Measurements from ENCODE around the gene PNMT.

Gene PNMT

DNA sequence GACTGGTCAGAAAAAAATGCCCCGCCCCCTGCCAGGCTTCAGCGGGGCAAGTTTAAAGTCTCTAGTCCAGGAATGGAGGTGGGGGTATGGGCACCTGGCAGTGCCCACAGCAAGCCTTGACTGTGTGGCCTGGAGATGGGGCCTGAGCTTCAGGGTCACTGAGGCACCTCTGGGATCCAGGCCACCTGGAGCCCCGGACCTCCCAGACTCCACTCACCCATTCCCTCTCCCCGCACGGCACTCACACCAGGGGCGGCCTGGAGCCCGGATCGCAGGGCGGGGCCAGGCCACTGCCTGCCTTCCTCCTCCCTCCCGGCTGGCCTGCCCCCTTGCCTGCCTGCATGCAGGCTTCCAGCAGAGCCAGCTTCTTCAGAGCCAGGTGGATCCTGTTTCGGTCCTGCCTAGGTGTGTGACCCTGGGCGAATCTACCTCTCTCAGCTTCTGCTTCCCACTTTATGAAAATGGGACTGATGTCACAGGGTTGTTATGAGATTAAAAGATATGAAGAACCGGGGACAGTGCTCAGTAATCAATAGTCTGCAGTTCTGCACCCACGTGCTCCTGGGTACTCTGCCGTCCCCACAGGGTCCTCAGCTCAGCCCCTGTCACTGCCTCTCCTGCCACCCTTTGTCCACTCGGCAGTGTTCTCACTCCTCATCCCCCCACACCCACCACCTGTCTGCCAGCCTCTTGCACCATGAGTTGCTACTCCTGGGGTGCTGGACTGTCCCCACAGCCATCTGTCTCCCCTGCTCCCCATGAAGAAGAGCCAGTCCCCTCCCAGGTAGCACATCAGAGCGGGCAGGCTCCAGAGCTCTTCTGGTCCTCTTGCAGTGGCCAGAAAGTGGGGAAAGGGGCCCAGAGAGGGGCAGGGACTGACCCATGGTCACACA is 4.3 kb upstream of the PNMT start:
- peaks cover 8% of the 10 kb centered on the region for H3K4me1 ChIP-seq (ENCODE audit: insufficient read depth, low read length)
- H3K9me3 ChIP-seq (ENCODE audit: low read length), result no peaks in the 10 kb centered on the region
- H3K27me3 ChIP-seq (ENCODE audit: insufficient read depth, low read length), result no peaks in the 10 kb centered on the region
- H2AFZ ChIP-seq (ENCODE audit: low read depth, low read length), result no peak overlapping the region
- peaks cover 23% of the 10 kb centered on the region for H3K36me3 ChIP-seq (ENCODE audit: insufficient read depth, low read length)
- H3K4me3 ChIP-seq (ENCODE audit: low read length), result no peak overlapping the region

DNA sequence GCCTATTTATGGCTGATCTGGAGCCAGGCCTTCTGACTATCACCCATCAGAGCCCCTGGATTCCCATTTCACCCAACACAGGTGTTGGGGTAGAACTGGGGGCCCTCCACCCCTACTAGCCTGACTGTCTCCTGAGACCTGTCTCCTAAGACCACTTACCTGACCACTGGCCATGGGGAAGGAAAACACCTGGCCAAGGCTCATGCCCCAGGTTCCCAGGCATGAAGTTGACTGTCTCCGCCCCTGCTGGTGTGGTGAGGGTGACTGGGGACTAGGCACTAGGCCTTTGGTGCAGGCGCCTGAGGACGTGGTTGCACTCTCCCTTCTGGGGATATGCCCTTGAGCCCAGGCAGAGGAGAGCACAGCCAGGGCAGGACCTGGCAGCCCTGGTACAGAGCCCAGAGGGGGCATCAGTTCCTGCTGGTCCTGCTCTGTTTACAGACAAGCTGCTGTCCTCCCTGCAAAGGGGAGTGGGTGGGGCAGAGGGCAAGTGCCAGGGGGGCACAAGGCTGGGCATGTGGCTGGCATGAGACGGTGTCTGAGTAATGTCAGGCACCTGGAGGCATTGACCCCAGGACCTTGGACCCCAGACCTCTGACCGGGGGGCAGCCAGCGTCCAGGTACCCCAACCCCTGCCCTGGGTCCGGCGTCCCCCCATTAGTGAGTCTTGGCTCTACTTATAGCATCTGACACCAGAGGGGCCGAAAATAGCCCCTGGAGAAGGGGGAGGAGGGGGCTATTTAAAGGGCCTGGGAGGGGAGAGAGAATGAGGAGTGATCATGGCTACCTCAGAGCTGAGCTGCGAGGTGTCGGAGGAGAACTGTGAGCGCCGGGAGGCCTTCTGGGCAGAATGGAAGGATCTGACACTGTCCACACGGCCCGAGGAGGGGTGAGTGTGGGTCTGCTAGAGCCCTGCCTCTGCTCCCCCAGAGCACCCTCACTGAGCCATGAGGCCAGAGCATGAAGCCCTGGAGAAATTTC is 3.4 kb upstream of the PNMT start, which contains the start of gene TCAP:
Gene TCAP (plus strand): TSS at position 769 of the 981 bp plus-strand sequence. CDS start 11 bp downstream, at position 780.
- Histone ChIP-seq H2AFZ (ENCODE audit: low read depth, low read length) (no peak within 1 kb of the TSS), H3K4me3 (ENCODE audit: low read length) (no peak within 1 kb of the TSS), H3K9me3 (ENCODE audit: low read length) (no peaks in the 10 kb centered on the region), H3K27me3 (ENCODE audit: insufficient read depth, low read length) (no peaks in the 10 kb centered on the region), H3K36me3 (ENCODE audit: insufficient read depth, low read length) (peaks cover 16% of the 10 kb centered on the region), H3K4me1 (ENCODE audit: insufficient read depth, low read length) (peaks cover 8% of the 10 kb centered on the region)

DNA sequence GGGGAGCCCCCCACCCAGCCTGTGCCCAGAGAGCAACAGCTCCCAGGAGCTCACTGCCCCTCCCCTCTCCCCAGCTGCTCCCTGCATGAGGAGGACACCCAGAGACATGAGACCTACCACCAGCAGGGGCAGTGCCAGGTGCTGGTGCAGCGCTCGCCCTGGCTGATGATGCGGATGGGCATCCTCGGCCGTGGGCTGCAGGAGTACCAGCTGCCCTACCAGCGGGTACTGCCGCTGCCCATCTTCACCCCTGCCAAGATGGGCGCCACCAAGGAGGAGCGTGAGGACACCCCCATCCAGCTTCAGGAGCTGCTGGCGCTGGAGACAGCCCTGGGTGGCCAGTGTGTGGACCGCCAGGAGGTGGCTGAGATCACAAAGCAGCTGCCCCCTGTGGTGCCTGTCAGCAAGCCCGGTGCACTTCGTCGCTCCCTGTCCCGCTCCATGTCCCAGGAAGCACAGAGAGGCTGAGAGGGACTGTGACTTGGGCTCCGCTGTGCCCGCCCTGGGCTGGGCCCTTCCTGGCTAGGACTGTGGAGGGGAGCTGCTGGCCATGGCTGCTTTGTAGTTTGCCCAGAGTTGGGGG is 2.5 kb upstream of the PNMT start:
- H3K4me3 ChIP-seq (ENCODE audit: low read length), result no peak overlapping the region
- H3K4me1 ChIP-seq (ENCODE audit: insufficient read depth, low read length), result peaks cover 8% of the 10 kb centered on the region
- no peak overlapping the region for H2AFZ ChIP-seq (ENCODE audit: low read depth, low read length)
- peaks cover 7% of the 10 kb centered on the region for H3K36me3 ChIP-seq (ENCODE audit: insufficient read depth, low read length)
- no peaks in the 10 kb centered on the region for H3K27me3 ChIP-seq (ENCODE audit: insufficient read depth, low read length)
- no peaks in the 10 kb centered on the region for H3K9me3 ChIP-seq (ENCODE audit: low read length)

DNA sequence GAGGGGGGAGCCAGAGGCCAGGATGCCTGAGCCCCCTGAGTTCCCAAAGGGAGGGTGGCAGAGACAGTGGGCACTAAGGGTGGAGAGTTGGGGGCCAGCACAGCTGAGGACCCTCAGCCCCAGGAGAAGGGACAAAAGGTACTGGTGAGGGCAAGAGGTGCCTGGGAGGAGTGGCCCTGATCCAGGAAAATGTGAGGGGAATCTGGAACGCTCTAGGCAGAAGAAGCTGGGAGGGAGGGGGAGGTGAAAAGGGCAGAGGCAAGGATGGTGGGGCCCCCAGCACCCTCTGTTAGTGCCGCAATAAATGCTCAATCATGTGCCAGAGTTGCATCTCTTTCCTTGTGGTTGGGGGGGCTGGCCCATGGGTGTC is 2.0 kb upstream of the PNMT start:
- H3K9me3 ChIP-seq (ENCODE audit: low read length), result no peaks in the 10 kb centered on the region
- H3K4me1 ChIP-seq (ENCODE audit: insufficient read depth, low read length), result peaks cover 8% of the 10 kb centered on the region
- no peak overlapping the region for H3K4me3 ChIP-seq (ENCODE audit: low read length)
- no peaks in the 10 kb centered on the region for H3K27me3 ChIP-seq (ENCODE audit: insufficient read depth, low read length)
- no peak overlapping the region for H2AFZ ChIP-seq (ENCODE audit: low read depth, low read length)
- H3K36me3 ChIP-seq (ENCODE audit: insufficient read depth, low read length), result peaks cover 3% of the 10 kb centered on the region

DNA sequence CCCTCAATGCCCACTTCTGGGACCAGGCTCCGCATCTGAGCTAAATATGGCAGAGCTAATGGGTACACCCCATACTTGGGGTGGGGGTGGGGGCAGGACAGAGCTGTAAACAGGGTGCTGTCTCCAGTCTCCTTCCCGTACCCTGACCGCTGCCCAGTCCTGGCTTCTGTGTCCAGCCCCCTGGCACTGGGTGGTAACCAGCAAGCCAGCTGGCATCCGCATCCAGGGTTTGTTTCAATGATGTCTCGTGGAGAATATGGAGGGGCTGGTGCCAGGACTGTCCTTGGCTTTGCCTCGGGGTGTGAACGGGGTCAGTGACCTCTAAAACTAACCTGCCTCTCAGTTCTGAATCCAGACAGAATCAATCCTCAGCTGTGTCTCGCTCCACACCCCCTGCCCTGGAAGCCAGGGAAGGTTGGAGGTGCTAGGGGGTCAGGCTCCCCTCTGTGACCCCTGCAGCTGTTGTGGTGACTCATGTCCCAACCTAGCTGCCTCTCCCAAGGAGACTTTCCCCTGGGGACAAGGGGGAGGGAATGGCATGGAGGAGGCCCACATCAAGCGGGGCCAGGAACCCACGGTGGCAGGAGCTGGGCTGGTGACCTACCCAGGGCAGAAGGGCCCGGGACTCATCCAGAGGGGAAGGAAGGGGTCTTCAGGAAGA is 1.5 kb upstream of the PNMT start:
- Histone ChIP-seq H3K4me3 (ENCODE audit: low read length) (no peak overlapping the region), H2AFZ (ENCODE audit: low read depth, low read length) (no peak overlapping the region), H3K36me3 (ENCODE audit: insufficient read depth, low read length) (no peaks in the 10 kb centered on the region), H3K27me3 (ENCODE audit: insufficient read depth, low read length) (no peaks in the 10 kb centered on the region), H3K9me3 (ENCODE audit: low read length) (no peaks in the 10 kb centered on the region), H3K4me1 (ENCODE audit: insufficient read depth, low read length) (peaks cover 8% of the 10 kb centered on the region)

DNA sequence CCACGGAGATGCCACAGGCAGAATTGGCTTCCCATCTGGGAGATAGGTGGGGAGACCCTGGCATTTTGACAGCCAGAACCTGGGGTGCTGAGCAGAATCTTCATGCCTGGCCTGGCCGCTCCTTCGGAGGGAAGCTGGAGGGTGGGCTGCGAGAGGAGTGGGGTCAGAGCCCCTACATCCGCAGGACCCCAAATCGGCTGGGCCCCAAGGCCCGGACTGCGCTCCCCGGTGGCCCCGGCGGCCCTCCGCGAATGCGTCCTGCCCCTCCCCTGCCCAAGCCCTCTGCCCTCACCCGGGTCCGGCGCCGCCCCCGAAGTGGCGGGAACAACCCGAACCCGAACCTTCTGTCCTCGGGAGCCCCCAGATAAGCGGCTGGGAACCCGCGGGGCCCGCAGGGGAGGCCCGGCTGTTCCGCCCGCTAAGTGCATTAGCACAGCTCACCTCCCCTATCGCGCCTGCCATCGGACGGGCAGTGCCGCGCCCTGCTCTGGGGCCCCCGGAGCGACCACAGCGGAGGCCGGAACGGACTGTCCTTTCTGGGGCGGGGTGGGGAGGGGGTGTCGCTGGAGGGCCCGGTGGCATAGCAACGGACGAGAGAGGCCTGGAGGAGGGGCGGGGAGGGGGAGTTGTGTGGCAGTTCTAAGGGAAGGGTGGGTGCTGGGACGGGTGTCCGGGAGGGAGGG is 850 bp upstream of the PNMT start:
- no peaks in the 10 kb centered on the region for H3K27me3 ChIP-seq (ENCODE audit: insufficient read depth, low read length)
- H3K36me3 ChIP-seq (ENCODE audit: insufficient read depth, low read length), result no peaks in the 10 kb centered on the region
- no peaks in the 10 kb centered on the region for H3K9me3 ChIP-seq (ENCODE audit: low read length)
- peaks cover 8% of the 10 kb centered on the region for H3K4me1 ChIP-seq (ENCODE audit: insufficient read depth, low read length)
- no peak overlapping the region for H2AFZ ChIP-seq (ENCODE audit: low read depth, low read length)
- H3K4me3 ChIP-seq (ENCODE audit: low read length), result no peak overlapping the region

DNA sequence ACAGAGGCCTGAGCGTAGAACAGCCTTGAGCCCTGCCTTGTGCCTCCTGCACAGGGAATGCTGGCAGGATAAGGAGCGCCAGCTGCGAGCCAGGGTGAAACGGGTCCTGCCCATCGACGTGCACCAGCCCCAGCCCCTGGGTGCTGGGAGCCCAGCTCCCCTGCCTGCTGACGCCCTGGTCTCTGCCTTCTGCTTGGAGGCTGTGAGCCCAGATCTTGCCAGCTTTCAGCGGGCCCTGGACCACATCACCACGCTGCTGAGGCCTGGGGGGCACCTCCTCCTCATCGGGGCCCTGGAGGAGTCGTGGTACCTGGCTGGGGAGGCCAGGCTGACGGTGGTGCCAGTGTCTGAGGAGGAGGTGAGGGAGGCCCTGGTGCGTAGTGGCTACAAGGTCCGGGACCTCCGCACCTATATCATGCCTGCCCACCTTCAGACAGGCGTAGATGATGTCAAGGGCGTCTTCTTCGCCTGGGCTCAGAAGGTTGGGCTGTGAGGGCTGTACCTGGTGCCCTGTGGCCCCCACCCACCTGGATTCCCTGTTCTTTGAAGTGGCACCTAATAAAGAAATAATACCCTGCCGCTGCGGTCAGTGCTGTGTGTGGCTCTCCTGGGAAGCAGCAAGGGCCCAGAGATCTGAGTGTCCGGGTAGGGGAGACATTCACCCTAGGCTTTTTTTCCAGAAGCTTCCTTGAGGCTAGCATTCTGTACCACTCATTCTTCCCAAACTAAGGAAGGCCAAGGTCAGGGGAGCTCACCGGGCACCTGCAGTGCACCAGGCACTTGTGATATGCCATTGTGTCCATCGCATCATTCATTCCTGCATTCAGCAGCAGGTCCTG is 1.9 kb downstream of the PNMT start:
- Histone ChIP-seq H2AFZ (ENCODE audit: low read depth, low read length) (no peak overlapping the region), H3K9me3 (ENCODE audit: low read length) (no peaks in the 10 kb centered on the region), H3K4me1 (ENCODE audit: insufficient read depth, low read length) (peaks cover 8% of the 10 kb centered on the region), H3K4me3 (ENCODE audit: low read length) (no peak overlapping the region), H3K27me3 (ENCODE audit: insufficient read depth, low read length) (no peaks in the 10 kb centered on the region), H3K36me3 (ENCODE audit: insufficient read depth, low read length) (no peaks in the 10 kb centered on the region)

- Histone ChIP-seq H3K36me3 (ENCODE audit: insufficient read depth, low read length) (no peaks in the 10 kb centered on the region), H3K9me3 (ENCODE audit: low read length) (no peaks in the 10 kb centered on the region), H3K27me3 (ENCODE audit: insufficient read depth, low read length) (no peaks in the 10 kb centered on the region), H2AFZ (ENCODE audit: low read depth, low read length) (no peak overlapping the region), H3K4me1 (ENCODE audit: insufficient read depth, low read length) (peaks cover 8% of the 10 kb centered on the region), H3K4me3 (ENCODE audit: low read length) (no peak overlapping the region)
Observed at GRCh38 chr17:39670746-39671145, 2.5 kb downstream of the PNMT start.

GRCh38 chr17:39671651-39672521 is 3.6 kb downstream of the PNMT start:
- Histone ChIP-seq H3K4me1 (ENCODE audit: insufficient read depth, low read length) (peaks cover 8% of the 10 kb centered on the region), H2AFZ (ENCODE audit: low read depth, low read length) (no peak overlapping the region), H3K9me3 (ENCODE audit: low read length) (no peaks in the 10 kb centered on the region), H3K4me3 (ENCODE audit: low read length) (no peak overlapping the region), H3K36me3 (ENCODE audit: insufficient read depth, low read length) (no peaks in the 10 kb centered on the region), H3K27me3 (ENCODE audit: insufficient read depth, low read length) (no peaks in the 10 kb centered on the region)

GRCh38 chr17:39672522-39673334 is 4.5 kb downstream of the PNMT start:
- Histone ChIP-seq H3K9me3 (ENCODE audit: low read length) (no peaks in the 10 kb centered on the region), H3K36me3 (ENCODE audit: insufficient read depth, low read length) (no peaks in the 10 kb centered on the region), H3K27me3 (ENCODE audit: insufficient read depth, low read length) (no peaks in the 10 kb centered on the region), H2AFZ (ENCODE audit: low read depth, low read length) (no peak overlapping the region), H3K4me1 (ENCODE audit: insufficient read depth, low read length) (peaks cover 5% of the 10 kb centered on the region), H3K4me3 (ENCODE audit: low read length) (no peak overlapping the region)

Measured in neuron (in vitro differentiated cells).